Left ventricle myocardium superior (tissue), 1 donor: ENCODE data around the gene PRADC1. TPM values are rescaled to one million over a fixed set of nuclear protein-coding genes. Genes with fewer than 3 reads are reported as not detected.
"Not testable (repeated sequence)": the region's sequence is repeated elsewhere in the genome, so short reads cannot be mapped to it uniquely, and the experiment has no call there.

Source experiments
- ATAC-seq: fragments of 200-7000 bp; cut with Tn5 transposase; one replicate; pipeline ENCODE4 v1.9.1; 2020; ENCODE audit warnings: mild to moderate bottlenecking, moderate library complexity
- DNase-seq: peaks from one replicate; pipeline ENCODE4 v3.0.0-alpha.2; 2020
- intact Hi-C: fragments of 100-400 bp; cut with micrococcal nuclease; formaldehyde crosslinking; loops from one replicate; pipeline ENCODE4 v1.11.0; 2022
- total RNA-seq: library from RNA; stranded (reverse); fragmentation: NEBNext Ultra II Directional; extraction: Animal tissue kit (Norgen Biotek cat#: 25700); gene quantifications from one replicate; pipeline ENCODE4 v1.2.1, GENCODE V29; 2021
- donor health status: DM: no; HTN: yes; CAD: no; lungs with severe emphysema.

PRADC1 gene
- total RNA-seq, 1 donor from 2014 or later: 97.7 TPM

GRCh38 chr2:73212448-73213176 is 20.4 kb downstream of the PRADC1 start:
- intact Hi-C loops: no loop called here
- peak; percentile 69 for ATAC-seq
- DNase-seq: peak; percentile 78

- intact Hi-C loops: no loop called here
- ATAC-seq (no peak), DNase-seq (no peak)
These were observed 21.0 kb downstream of the PRADC1 start for GRCh38 chr2:73212098-73212447.

GRCh38 chr2:73210696-73211095 is 22.3 kb downstream of the PRADC1 start:
- intact Hi-C loops: no loop called here
- no peak for DNase-seq
- no peak for ATAC-seq

- no peak for DNase-seq
- ATAC-seq: no peak
- intact Hi-C loops: no loop called here
These were observed 23.0 kb downstream of the PRADC1 start for GRCh38 chr2:73210019-73210418.

GRCh38 chr2:73208258-73208657 is 24.8 kb downstream of the PRADC1 start:
- intact Hi-C loops: no loop called here
- DNase-seq (no peak), ATAC-seq (no peak)

GRCh38 chr2:73205611-73206010 is 27.4 kb downstream of the PRADC1 start:
- DNase-seq: no peak
- no peak for ATAC-seq
- intact Hi-C loops: no loop called here

- peak; percentile 31 for ATAC-seq
- no peak for DNase-seq
- intact Hi-C loops: no loop called here
These were observed 29.9 kb downstream of the PRADC1 start for GRCh38 chr2:73203055-73203681.

- intact Hi-C loops: no loop called here
- no peak for DNase-seq
- peak; percentile 57 for ATAC-seq
These were observed 30.6 kb downstream of the PRADC1 start, which contains the start of gene NOTO for GRCh38 chr2:73202156-73203054. Gene NOTO (plus strand): TSS chr2:73202574. CDS start chr2:73202667, 93 bp downstream.

- DNase-seq, ATAC-seq, intact Hi-C loops: not testable (repeated sequence)
These were observed 32.8 kb downstream of the PRADC1 start for GRCh38 chr2:73200281-73200680.

- intact Hi-C loops: no loop called here
- DNase-seq: no peak
- no peak for ATAC-seq
These were observed 35.5 kb downstream of the PRADC1 start for GRCh38 chr2:73197579-73197978.

- DNase-seq: no peak
- no peak for ATAC-seq
- intact Hi-C loops: no loop called here
These were observed 45.5 kb downstream of the PRADC1 start for GRCh38 chr2:73187549-73187948.

- intact Hi-C loops: no loop called here
- DNase-seq (no peak), ATAC-seq (no peak)
These were observed 47.1 kb downstream of the PRADC1 start for GRCh38 chr2:73185965-73186364.

Other genes with a start within 250 kb of the PRADC1 start
- gene SFXN5, start 161.5 kb downstream of the PRADC1 start, total RNA-seq: 8.6 TPM
- gene RAB11FIP5, start 120.3 kb downstream of the PRADC1 start, total RNA-seq: 19.4 TPM
- not detected for gene NOTO, start 30.7 kb downstream of the PRADC1 start, total RNA-seq
- 15.4 TPM for gene SMYD5, start 19.0 kb downstream of the PRADC1 start, total RNA-seq
- 216 TPM for gene CCT7, start 1.1 kb upstream of the PRADC1 start, total RNA-seq
- gene FBXO41, start 51.2 kb upstream of the PRADC1 start, total RNA-seq: 0.69 TPM
- gene EGR4, start 60.3 kb upstream of the PRADC1 start, total RNA-seq: not detected
- gene ALMS1, start 152.6 kb upstream of the PRADC1 start, total RNA-seq: 7.6 TPM